Endothelial cell of umbilical vein (primary cell): ENCODE data around the gene PIWIL4.

Experiments
- EZH2 ChIP-seq: IDR thresholded peaks from 2 replicates; pipeline ENCODE4 v1.6.1; 2012; ENCODE audit warnings: borderline replicate concordance, low read depth, mild to moderate bottlenecking, moderate library complexity, low read length, inconsistent platforms; ENCODE audit not compliant: severe bottlenecking
- FOS ChIP-seq: IDR thresholded peaks from 2 replicates; pipeline ENCODE4 v1.6.1; 2011; ENCODE audit warnings: mild to moderate bottlenecking, low read length, moderate library complexity, borderline replicate concordance; ENCODE audit not compliant: insufficient read depth
- GATA2 ChIP-seq: IDR thresholded peaks from 2 replicates; pipeline ENCODE4 v1.7.0; 2011; ENCODE audit warnings: low read depth, mild to moderate bottlenecking, moderate library complexity, mixed read lengths, low read length; ENCODE audit not compliant: insufficient read length, insufficient read depth
- JUN ChIP-seq: IDR thresholded peaks from 2 replicates; pipeline ENCODE4 v1.6.1; 2011; ENCODE audit warnings: borderline replicate concordance, low read depth; ENCODE audit not compliant: insufficient read length, insufficient read depth
- MYC ChIP-seq: IDR thresholded peaks from one replicate; pipeline ENCODE4 v1.6.1; 2011; ENCODE audit warnings: mild to moderate bottlenecking, low read depth, low read length
- POLR2A ChIP-seq: IDR thresholded peaks from 2 replicates; pipeline ENCODE4 v1.6.1; 2012; ENCODE audit warnings: low read depth, mild to moderate bottlenecking, control low read depth, low read length
- POLR2AphosphoS5 ChIP-seq: IDR thresholded peaks from 2 replicates; pipeline ENCODE4 v1.6.1; 2012; ENCODE audit warnings: low read depth, mild to moderate bottlenecking, control low read depth, low read length, moderate library complexity; ENCODE audit not compliant: insufficient read depth
- TF ChIP-seq, protein P1 (sequence below), 2 donors: IDR thresholded peaks; 1 replicate in 1 of 2; 2 replicates in 1 of 2; pipeline ENCODE4 v1.5.1; 2011; ENCODE audit warnings: low read length in 2 of 2, mild to moderate bottlenecking in 2 of 2, moderate library complexity in 2 of 2, control low read depth in 1 of 2, inconsistent platforms in 1 of 2, low read depth in 1 of 2; ENCODE audit not compliant: insufficient read depth in 1 of 2; ENCODE audit errors: extremely low read depth in 1 of 2
- TF ChIP-seq, protein P2 (sequence below): IDR thresholded peaks from 2 replicates; pipeline ENCODE4 v1.6.1; 2011; ENCODE audit not compliant: insufficient read depth, insufficient read length

GRCh38 chr11:94662846-94663390 lies 95.8 kb downstream of the PIWIL4 start:
- TF ChIP-seq POLR2A: no peak
- TF ChIP-seq, protein P1, sequence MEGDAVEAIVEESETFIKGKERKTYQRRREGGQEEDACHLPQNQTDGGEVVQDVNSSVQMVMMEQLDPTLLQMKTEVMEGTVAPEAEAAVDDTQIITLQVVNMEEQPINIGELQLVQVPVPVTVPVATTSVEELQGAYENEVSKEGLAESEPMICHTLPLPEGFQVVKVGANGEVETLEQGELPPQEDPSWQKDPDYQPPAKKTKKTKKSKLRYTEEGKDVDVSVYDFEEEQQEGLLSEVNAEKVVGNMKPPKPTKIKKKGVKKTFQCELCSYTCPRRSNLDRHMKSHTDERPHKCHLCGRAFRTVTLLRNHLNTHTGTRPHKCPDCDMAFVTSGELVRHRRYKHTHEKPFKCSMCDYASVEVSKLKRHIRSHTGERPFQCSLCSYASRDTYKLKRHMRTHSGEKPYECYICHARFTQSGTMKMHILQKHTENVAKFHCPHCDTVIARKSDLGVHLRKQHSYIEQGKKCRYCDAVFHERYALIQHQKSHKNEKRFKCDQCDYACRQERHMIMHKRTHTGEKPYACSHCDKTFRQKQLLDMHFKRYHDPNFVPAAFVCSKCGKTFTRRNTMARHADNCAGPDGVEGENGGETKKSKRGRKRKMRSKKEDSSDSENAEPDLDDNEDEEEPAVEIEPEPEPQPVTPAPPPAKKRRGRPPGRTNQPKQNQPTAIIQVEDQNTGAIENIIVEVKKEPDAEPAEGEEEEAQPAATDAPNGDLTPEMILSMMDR (IDR thresholded peaks at IDR 0.05; ENCODE audit: extremely low read depth in 1 of 2, insufficient read depth in 1 of 2, low read depth in 1 of 2, low read length in 2 of 2): no peak
- no peak for TF ChIP-seq POLR2AphosphoS5
- TF ChIP-seq EZH2: no peak
- TF ChIP-seq FOS: no peak
- no peak for TF ChIP-seq GATA2
- TF ChIP-seq, protein P2, sequence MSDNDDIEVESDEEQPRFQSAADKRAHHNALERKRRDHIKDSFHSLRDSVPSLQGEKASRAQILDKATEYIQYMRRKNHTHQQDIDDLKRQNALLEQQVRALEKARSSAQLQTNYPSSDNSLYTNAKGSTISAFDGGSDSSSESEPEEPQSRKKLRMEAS: no peak
- no peak for TF ChIP-seq JUN
- TF ChIP-seq MYC: no peak
